SK-N-SH (cell line): ENCODE results near the gene AFF1. TPM values are rescaled to one million over a fixed set of nuclear protein-coding genes. Genes with fewer than 3 reads are reported as not detected.

ENCODE experiments used
- CTCF ChIA-PET: fragments of 300-600, 350-600 bp; formaldehyde crosslinking; extraction: SDS; loops from one replicate; lab custom pipeline; 2021; lab: Yijun Ruan, JAX
- POLR2A ChIA-PET: fragments of 350-600 bp; sonication (Branson Sonifier 250); formaldehyde crosslinking; extraction: SDS; loops from one replicate; lab custom pipeline; 2020; ENCODE audit warnings: antibody characterized with exemption, inconsistent platforms; lab: Yijun Ruan, JAX
- DNase-seq: peaks from one replicate; pipeline ENCODE4 v3.0.0; 2012
- H2AFZ ChIP-seq: fragments of 200-600 bp; sonication (generic); 2 replicates; pipeline ENCODE4 v1.8.1; 2016; ENCODE audit warnings: antibody characterized with exemption, mild to moderate bottlenecking, low read depth
- H3F3A ChIP-seq: fragments of 200-600 bp; sonication (generic); replicated peaks from 2 replicates; pipeline ENCODE3; 2016; ENCODE audit warnings: antibody characterized with exemption, mild to moderate bottlenecking; ENCODE audit not compliant: insufficient read depth
- H3K27ac ChIP-seq, 2 experiments: fragments of 200-500 bp in 1 of 2; fragments of 200-600 bp in 1 of 2; sonication (Bioruptor generic) in 1 of 2; sonication (generic), shearing (Covaris generic) in 1 of 2; 2 replicates each; pipeline versions ENCODE4 v1.5.1 to v1.6.1; 2014 to 2016; ENCODE audit warnings: low read depth in 2 of 2, inconsistent platforms in 1 of 2, low read length in 1 of 2, mild to moderate bottlenecking in 1 of 2, mixed read lengths in 1 of 2
- H3K27me3 ChIP-seq: fragments of 200-600 bp; sonication (generic), shearing (Covaris generic); 2 replicates; pipeline ENCODE4 v1.6.1; 2016; ENCODE audit warnings: mixed run types; ENCODE audit not compliant: insufficient read depth
- H3K36me3 ChIP-seq, 2 experiments: fragments of 200-500 bp in 1 of 2; fragments of 200-600 bp in 1 of 2; sonication (Bioruptor generic) in 1 of 2; sonication (generic) in 1 of 2; replicated peaks in 1 of 2; 2 replicates each; pipeline versions ENCODE3 to v1.5.1; 2014 to 2016; ENCODE audit warnings: low read length in 1 of 2, mild to moderate bottlenecking in 1 of 2; ENCODE audit not compliant: insufficient read depth in 2 of 2, control insufficient read depth in 1 of 2
- H3K4me1 ChIP-seq, 2 experiments: fragments of 200-500 bp in 1 of 2; fragments of 200-600 bp in 1 of 2; sonication (Bioruptor generic) in 1 of 2; sonication (generic), shearing (Covaris generic) in 1 of 2; 2 replicates each; pipeline versions ENCODE4 v1.5.1 to v1.6.1; 2014 to 2016; ENCODE audit warnings: low read depth in 1 of 2, low read length in 1 of 2, mixed run types in 1 of 2; ENCODE audit not compliant: insufficient read depth in 2 of 2, control insufficient read depth in 1 of 2
- H3K4me2 ChIP-seq: fragments of 200-600 bp; sonication (generic), shearing (Covaris generic); 2 replicates; pipeline ENCODE4 v1.6.1; 2017; ENCODE audit warnings: mixed run types
- H3K4me3 ChIP-seq, 2 experiments: fragments of 200-500 bp in 1 of 2; fragments of 200-600 bp in 1 of 2; sonication (Bioruptor generic) in 1 of 2; sonication (generic), shearing (Covaris generic) in 1 of 2; 2 replicates each; pipeline versions ENCODE4 v1.5.1 to v1.8.1; 2014 to 2016; ENCODE audit warnings: low read depth in 2 of 2, inconsistent platforms in 1 of 2, low read length in 1 of 2, mild to moderate bottlenecking in 1 of 2, mixed read lengths in 1 of 2, moderate library complexity in 1 of 2
- H3K79me2 ChIP-seq: fragments of 200-600 bp; sonication (generic); 2 replicates; pipeline ENCODE4 v1.8.1; 2017; ENCODE audit warnings: mild to moderate bottlenecking; ENCODE audit not compliant: insufficient read depth
- H3K9ac ChIP-seq: fragments of 200-600 bp; sonication (generic); 2 replicates; pipeline ENCODE4 v1.6.1; 2017; ENCODE audit warnings: mixed run types
- H3K9me2 ChIP-seq: fragments of 200-600 bp; sonication (generic); 2 replicates; pipeline ENCODE4 v1.6.1; 2017; ENCODE audit warnings: mixed run types
- H3K9me3 ChIP-seq: fragments of 200-600 bp; sonication (generic); 2 replicates; pipeline ENCODE4 v1.6.1; 2017; ENCODE audit warnings: mixed run types, mild to moderate bottlenecking, moderate library complexity
- H4K20me1 ChIP-seq: fragments of 200-600 bp; sonication (generic); 2 replicates; pipeline ENCODE4 v1.6.1; 2017; ENCODE audit warnings: mild to moderate bottlenecking, mixed run types; ENCODE audit not compliant: insufficient read depth
- ELF1 ChIP-seq: IDR thresholded peaks from 2 replicates; pipeline ENCODE4 v1.4.0; 2012
- EZH2phosphoT487 ChIP-seq: fragments of 200-600 bp; sonication (generic); IDR thresholded peaks from 2 replicates; pipeline ENCODE4 v1.6.1; 2017; ENCODE audit warnings: low read depth, mixed run types, mild to moderate bottlenecking, antibody characterized with exemption, moderate library complexity, borderline replicate concordance
- FOSL2 ChIP-seq: IDR thresholded peaks from 2 replicates; pipeline ENCODE4 v1.4.0; 2012; ENCODE audit warnings: low read depth, mild to moderate bottlenecking, moderate library complexity, borderline replicate concordance
- FOXJ3 ChIP-seq: sonication (generic); formaldehyde crosslinking; IDR thresholded peaks from 2 replicates; pipeline ENCODE4 v1.5.1; 2020; ENCODE audit warnings: mild to moderate bottlenecking, missing genetic modification reagents
- FOXM1 ChIP-seq: IDR thresholded peaks from 2 replicates; pipeline ENCODE4 v1.4.0; 2012; ENCODE audit warnings: low read depth, mild to moderate bottlenecking
- GATA2 ChIP-seq: sonication (generic); formaldehyde crosslinking; IDR thresholded peaks from 2 replicates; pipeline ENCODE4 v1.5.0; 2020; ENCODE audit warnings: mild to moderate bottlenecking, missing genetic modification reagents
- JUND ChIP-seq: IDR thresholded peaks from 2 replicates; pipeline ENCODE4 v1.4.0; 2012
- NFIC ChIP-seq: IDR thresholded peaks from 2 replicates; pipeline ENCODE4 v1.4.0; 2012; ENCODE audit warnings: borderline replicate concordance
- NRF1 ChIP-seq: IDR thresholded peaks from 2 replicates; pipeline ENCODE4 v1.6.1; 2012; ENCODE audit warnings: low read depth, mild to moderate bottlenecking, low read length
- RAD21 ChIP-seq: IDR thresholded peaks from 2 replicates; pipeline ENCODE4 v1.6.1; 2012; ENCODE audit warnings: mild to moderate bottlenecking, low read length
- RCOR1 ChIP-seq: fragments of 150-350 bp; IDR thresholded peaks from 2 replicates; pipeline ENCODE4 v1.6.1; 2017; ENCODE audit warnings: antibody characterized with exemption, low read length
- TCF12 ChIP-seq: IDR thresholded peaks from 2 replicates; pipeline ENCODE4 v1.4.0; 2012
- TEAD4 ChIP-seq: IDR thresholded peaks from 2 replicates; pipeline ENCODE4 v1.4.0; 2012; ENCODE audit warnings: mild to moderate bottlenecking, borderline replicate concordance; ENCODE audit not compliant: insufficient read depth
- WGBS: methylation state at CpG from one replicate; pipeline ENCODE4 v1.1.6; 2017; ENCODE audit warnings: low lambda C conversion rate; 5-methylcytosine and 5-hydroxymethylcytosine counted together
- polyA plus RNA-seq, 3 experiments: library from polyadenylated mRNA; depleted of rRNA; stranded (reverse); fragments of >200 nt; gene quantifications; 2 replicates each; pipeline ENCODE4 v1.2.3, GENCODE V29; 2012
- TF ChIP-seq, protein P1 (sequence below): IDR thresholded peaks from 2 replicates; pipeline ENCODE4; 2012
- TF ChIP-seq, protein P2 (sequence below): IDR thresholded peaks from 2 replicates; pipeline ENCODE4 v1.6.1; 2012; ENCODE audit warnings: mild to moderate bottlenecking, low read depth, low read length, moderate library complexity
- TF ChIP-seq, protein P3 (sequence below): fragments of 150-350 bp; IDR thresholded peaks from 2 replicates; pipeline ENCODE4 v1.6.1; 2016; ENCODE audit warnings: mild to moderate bottlenecking, low read depth, low read length
- TF ChIP-seq, protein P4 (sequence below): IDR thresholded peaks from 2 replicates; pipeline ENCODE4 v1.4.0; 2012; ENCODE audit warnings: low read depth
- TF ChIP-seq, protein P5 (sequence below): fragments of 200-600 bp; sonication (generic); IDR thresholded peaks from 2 replicates; pipeline ENCODE4 v1.6.1; 2017; ENCODE audit warnings: antibody characterized with exemption, mild to moderate bottlenecking, moderate library complexity

Gene AFF1
- polyA plus RNA-seq, 1 of the 3 experiments (the other 2 are of a cell fraction) = 2.7 TPM

DNA sequence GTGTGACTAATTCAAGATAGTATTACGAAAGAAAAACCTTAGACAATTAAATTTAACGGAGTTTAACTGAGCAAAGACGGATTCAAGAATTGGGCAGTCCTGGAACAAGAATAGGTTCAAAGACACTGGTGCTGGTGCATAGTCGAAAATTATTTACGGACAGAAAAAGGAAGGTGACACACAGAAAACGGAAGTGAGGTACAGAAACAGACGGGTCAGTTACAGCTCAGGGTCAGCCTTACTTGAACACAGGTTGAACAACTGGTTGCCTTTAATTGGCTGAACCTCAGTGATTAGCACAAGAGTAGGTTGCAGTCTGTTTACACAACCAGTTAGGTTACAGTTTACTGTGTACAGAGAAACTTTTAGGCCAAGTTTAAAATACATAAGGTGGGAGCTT lies 254.1 kb downstream of the AFF1 start:
- H3K4me1 ChIP-seq = peaks cover 0 to 9% of the 10 kb centered on the region in 2 experiments; a peak in 2 of 4 replicates
- no peak for DNase-seq
- no peak overlapping the region for H3K4me2 ChIP-seq
- peaks cover 14% of the 10 kb centered on the region for H3F3A ChIP-seq
- H3K27me3 ChIP-seq = no peaks in the 10 kb centered on the region
- H3K9ac ChIP-seq = no peak overlapping the region
- H2AFZ ChIP-seq = no peak overlapping the region
- no peaks in the 10 kb centered on the region for H3K9me2 ChIP-seq
- ChIA-PET CTCF (no interaction called here), POLR2A (no interaction called here)
- no peak overlapping the region for H3K4me3 ChIP-seq
- WGBS = 93% methylated on average over 7 of the region's 7 CpGs
- no peaks in the 10 kb centered on the region for H4K20me1 ChIP-seq
- TF ChIP-seq EZH2phosphoT487 = no peak
- TF ChIP-seq, protein P1, sequence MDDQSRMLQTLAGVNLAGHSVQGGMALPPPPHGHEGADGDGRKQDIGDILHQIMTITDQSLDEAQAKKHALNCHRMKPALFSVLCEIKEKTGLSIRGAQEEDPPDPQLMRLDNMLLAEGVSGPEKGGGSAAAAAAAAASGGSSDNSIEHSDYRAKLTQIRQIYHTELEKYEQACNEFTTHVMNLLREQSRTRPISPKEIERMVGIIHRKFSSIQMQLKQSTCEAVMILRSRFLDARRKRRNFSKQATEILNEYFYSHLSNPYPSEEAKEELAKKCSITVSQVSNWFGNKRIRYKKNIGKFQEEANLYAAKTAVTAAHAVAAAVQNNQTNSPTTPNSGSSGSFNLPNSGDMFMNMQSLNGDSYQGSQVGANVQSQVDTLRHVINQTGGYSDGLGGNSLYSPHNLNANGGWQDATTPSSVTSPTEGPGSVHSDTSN = no peak
- no peak for TF ChIP-seq GATA2
- no peak for TF ChIP-seq NRF1
- no peak for TF ChIP-seq FOXJ3 (CRISPR knock-in tag)
- TF ChIP-seq JUND = no peak
- no peak for TF ChIP-seq RAD21
- no peak for TF ChIP-seq NFIC
- no peak for TF ChIP-seq TEAD4
- no peak for TF ChIP-seq FOXM1
- TF ChIP-seq, protein P2, sequence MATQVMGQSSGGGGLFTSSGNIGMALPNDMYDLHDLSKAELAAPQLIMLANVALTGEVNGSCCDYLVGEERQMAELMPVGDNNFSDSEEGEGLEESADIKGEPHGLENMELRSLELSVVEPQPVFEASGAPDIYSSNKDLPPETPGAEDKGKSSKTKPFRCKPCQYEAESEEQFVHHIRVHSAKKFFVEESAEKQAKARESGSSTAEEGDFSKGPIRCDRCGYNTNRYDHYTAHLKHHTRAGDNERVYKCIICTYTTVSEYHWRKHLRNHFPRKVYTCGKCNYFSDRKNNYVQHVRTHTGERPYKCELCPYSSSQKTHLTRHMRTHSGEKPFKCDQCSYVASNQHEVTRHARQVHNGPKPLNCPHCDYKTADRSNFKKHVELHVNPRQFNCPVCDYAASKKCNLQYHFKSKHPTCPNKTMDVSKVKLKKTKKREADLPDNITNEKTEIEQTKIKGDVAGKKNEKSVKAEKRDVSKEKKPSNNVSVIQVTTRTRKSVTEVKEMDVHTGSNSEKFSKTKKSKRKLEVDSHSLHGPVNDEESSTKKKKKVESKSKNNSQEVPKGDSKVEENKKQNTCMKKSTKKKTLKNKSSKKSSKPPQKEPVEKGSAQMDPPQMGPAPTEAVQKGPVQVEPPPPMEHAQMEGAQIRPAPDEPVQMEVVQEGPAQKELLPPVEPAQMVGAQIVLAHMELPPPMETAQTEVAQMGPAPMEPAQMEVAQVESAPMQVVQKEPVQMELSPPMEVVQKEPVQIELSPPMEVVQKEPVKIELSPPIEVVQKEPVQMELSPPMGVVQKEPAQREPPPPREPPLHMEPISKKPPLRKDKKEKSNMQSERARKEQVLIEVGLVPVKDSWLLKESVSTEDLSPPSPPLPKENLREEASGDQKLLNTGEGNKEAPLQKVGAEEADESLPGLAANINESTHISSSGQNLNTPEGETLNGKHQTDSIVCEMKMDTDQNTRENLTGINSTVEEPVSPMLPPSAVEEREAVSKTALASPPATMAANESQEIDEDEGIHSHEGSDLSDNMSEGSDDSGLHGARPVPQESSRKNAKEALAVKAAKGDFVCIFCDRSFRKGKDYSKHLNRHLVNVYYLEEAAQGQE = no peak
- no peak for TF ChIP-seq TCF12
- TF ChIP-seq, protein P3, sequence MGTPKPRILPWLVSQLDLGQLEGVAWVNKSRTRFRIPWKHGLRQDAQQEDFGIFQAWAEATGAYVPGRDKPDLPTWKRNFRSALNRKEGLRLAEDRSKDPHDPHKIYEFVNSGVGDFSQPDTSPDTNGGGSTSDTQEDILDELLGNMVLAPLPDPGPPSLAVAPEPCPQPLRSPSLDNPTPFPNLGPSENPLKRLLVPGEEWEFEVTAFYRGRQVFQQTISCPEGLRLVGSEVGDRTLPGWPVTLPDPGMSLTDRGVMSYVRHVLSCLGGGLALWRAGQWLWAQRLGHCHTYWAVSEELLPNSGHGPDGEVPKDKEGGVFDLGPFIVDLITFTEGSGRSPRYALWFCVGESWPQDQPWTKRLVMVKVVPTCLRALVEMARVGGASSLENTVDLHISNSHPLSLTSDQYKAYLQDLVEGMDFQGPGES = no peak
- no peak for TF ChIP-seq FOSL2
- no peak for TF ChIP-seq RCOR1
- TF ChIP-seq, protein P4, sequence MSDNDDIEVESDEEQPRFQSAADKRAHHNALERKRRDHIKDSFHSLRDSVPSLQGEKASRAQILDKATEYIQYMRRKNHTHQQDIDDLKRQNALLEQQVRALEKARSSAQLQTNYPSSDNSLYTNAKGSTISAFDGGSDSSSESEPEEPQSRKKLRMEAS = no peak
- TF ChIP-seq, protein P5, sequence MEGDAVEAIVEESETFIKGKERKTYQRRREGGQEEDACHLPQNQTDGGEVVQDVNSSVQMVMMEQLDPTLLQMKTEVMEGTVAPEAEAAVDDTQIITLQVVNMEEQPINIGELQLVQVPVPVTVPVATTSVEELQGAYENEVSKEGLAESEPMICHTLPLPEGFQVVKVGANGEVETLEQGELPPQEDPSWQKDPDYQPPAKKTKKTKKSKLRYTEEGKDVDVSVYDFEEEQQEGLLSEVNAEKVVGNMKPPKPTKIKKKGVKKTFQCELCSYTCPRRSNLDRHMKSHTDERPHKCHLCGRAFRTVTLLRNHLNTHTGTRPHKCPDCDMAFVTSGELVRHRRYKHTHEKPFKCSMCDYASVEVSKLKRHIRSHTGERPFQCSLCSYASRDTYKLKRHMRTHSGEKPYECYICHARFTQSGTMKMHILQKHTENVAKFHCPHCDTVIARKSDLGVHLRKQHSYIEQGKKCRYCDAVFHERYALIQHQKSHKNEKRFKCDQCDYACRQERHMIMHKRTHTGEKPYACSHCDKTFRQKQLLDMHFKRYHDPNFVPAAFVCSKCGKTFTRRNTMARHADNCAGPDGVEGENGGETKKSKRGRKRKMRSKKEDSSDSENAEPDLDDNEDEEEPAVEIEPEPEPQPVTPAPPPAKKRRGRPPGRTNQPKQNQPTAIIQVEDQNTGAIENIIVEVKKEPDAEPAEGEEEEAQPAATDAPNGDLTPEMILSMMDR = no peak
- TF ChIP-seq ELF1 = no peak
- H3K79me2 ChIP-seq = no peaks in the 10 kb centered on the region
- H3K36me3 ChIP-seq = no peaks in the 10 kb centered on the region
- H3K27ac ChIP-seq = no peak overlapping the region
- H3K9me3 ChIP-seq = no peaks in the 10 kb centered on the region

Other genes starting within 250 kb of the AFF1 start
- not detected in 2 replicates for gene SLC10A6, start 85.6 kb upstream of the AFF1 start, polyA plus RNA-seq (2012; rRNA removed)
- gene C4orf36, start 42.6 kb upstream of the AFF1 start, polyA plus RNA-seq (2012; rRNA removed) = 0.71 and 0.93 TPM in 2 replicates